CD4-positive, alpha-beta T cell treated with Interleukin-12 subunit alpha and Interleukin-12 subunit beta, for 1 hour (primary cell): ENCODE results near the gene TBX4.
"Not testable (repeated sequence)": the region's sequence is repeated elsewhere in the genome, so short reads cannot be mapped to it uniquely, and the experiment has no call there.

Experiments
- DNase-seq: peaks from one replicate; pipeline ENCODE4 v3.0.0-alpha.2; 2020

Gene TBX4

DNA sequence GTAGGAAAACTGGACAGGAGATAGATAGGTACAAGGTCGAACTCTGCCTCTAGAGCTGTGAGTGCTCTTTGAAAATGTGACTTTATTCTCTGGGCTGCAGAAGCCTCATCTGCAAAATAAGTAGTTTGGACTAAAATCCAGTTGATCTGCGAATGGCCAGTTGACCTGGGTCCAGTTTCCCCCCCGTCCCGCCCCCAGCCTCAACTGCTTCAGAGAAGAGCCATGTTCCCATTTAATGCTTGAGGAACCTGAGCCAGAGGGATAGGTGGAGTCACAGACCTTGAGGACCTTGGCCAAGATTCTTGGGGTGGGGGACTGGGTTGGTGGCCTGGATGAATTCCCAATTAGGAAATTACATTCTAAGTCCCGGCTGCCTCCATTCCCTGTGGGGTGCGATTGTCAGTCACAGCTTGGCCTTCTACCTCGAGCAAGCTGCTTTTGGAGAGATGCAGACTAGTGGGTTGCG lies 38.5 kb upstream of the TBX4 start:
- DNase-seq, result no peak

DNA sequence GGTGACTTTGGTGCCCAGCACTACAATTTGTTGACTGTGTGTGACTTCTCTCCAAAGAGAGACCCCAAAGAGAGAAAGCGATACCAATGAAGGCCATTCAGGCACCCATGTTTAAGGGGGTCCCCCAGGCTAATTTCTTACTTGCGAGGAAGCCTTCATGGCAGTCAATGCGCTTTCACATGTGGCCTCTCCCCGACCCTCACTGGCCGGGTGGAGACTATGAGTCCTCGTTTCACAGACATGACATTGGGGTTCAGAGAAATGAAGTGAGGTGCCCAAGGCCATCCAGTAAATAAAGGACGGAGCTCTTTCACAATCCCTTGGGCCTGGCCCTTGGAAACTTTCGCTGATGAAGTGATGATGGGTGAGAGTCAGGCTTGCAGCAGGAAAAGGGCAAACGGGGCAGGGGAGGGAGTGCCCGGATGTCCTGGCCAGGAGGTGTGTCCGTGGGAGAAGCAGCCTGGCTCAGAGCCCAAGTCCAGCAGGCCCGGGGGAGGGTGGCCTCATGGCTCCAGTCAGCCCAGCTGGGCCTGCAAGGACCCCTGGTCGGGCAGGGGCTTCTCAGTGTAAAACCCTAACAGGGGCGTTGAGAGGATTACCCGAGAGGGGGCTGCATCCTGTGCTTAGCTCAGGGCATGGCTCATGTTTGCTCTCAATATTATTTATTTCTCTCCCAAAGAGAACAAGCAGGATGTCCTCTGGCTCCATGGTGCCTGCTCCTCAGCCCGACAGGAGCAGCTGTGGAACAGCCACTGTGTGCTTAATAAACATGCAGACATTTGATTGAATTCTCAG lies 37.9 kb upstream of the TBX4 start:
- no peak for DNase-seq

DNA sequence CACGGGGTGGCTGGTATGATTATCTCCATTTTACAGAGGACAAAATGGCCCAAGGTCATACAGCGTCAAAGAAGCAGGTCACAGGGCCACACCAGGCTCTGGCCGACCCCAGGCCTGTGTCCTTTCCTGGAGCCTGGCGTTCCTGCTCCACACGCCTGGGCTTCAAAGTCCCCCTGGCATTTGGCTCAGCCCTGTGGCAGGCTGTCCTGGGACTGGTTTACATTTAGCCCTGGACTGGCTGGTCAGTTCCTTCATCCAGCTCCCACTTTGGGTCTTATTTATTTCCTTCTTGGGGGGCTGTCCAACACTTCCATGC lies 37.3 kb upstream of the TBX4 start:
- DNase-seq, result no peak

- no peak for DNase-seq
Observed at GRCh38 chr17:61415374-61416210, 36.6 kb upstream of the TBX4 start.

GRCh38 chr17:61416211-61416539 lies 36.0 kb upstream of the TBX4 start:
- DNase-seq, result no peak

GRCh38 chr17:61416540-61417363 lies 35.5 kb upstream of the TBX4 start:
- DNase-seq, result peak; percentile 58

- DNase-seq, result no peak
Observed at GRCh38 chr17:61418449-61418848, 33.8 kb upstream of the TBX4 start.

- DNase-seq, result no peak
Observed at GRCh38 chr17:61419496-61420046, 32.7 kb upstream of the TBX4 start.

- no peak for DNase-seq
Observed at GRCh38 chr17:61420052-61420451, 32.2 kb upstream of the TBX4 start.

DNA sequence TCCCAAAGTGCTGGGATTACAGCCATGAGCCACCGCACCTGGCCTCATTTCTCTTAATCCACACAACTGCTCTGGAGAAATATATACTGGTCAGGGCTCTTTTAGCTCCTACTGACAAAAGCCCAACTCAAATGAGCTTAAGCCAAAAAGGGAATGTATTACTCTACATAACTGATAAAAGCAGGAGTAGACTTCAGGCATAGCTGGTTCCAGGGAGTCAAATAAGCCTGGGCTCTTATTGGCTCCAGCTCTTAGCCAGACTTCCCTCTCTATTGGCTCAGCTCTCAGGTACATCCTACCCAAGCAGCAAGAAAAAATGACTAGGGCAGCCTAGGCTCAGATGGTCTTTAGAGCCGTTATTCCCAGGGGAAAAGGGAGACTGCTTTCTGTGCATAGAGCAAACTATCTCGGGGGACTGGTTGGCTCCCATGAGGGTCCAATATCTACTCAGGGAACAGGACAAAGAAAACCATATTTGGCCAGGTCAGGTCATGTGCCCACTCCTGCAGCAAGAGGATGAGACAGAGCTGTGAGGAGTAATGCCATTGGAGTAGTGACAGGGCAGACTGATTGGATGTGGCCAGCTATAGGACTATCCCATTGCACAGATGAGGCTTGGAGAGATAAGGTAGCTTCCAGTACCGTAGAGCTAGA lies 31.4 kb upstream of the TBX4 start:
- no peak for DNase-seq

GRCh38 chr17:61421460-61421859 lies 30.8 kb upstream of the TBX4 start:
- DNase-seq, result no peak

- no peak for DNase-seq
Observed at GRCh38 chr17:61422116-61422799, 30.0 kb upstream of the TBX4 start.

DNA sequence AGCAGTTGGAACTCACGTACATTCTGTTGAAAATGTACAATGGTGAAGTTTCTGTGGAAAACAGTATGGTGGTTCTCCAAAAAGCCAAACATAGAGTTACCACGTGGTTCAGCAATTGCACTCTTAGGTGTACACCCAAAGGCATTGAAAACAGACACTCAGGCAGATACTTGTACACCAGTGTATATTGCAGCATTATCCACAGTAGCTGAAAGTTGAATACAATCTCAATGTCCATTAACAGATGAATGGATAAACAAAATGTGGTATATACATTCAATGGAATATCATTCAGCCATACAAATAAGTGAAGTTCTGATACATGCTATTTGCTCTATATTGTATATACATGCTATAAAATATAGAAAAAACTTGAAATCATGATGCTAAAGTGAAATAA lies 29.4 kb upstream of the TBX4 start:
- DNase-seq, result no peak

DNA sequence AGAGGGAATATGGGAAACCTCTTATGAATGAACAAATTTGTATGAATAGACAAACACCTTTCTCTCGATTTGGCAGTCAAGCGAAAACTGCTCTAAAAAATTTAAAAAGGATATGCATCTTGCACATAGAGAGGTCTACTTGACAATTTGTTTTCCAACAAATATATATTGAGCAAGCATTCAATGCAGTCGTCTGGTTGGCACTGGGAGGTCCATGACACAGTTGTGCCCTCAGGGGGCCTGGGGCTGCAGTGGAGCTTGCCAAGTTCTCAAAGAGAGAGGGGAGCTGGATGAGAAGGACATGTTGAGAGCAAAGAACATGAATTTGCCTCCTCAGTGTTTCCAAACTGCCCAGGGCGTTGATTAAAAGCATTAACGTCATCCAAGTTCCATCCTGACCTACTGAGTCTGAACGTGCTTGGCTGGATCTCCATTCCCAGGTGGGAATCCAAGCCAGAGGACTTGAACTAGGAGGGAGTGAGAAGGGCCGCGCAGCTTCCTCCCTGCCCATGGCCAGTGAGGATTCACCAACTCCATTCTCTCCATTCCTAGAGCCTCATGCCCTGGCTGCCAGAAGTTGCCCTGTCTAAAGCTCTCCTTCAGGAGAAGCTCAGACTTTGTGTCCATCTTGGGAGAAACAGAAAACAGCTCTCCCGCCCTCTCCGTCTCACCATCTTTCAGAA lies 28.1 kb upstream of the TBX4 start:
- DNase-seq, result no peak

DNA sequence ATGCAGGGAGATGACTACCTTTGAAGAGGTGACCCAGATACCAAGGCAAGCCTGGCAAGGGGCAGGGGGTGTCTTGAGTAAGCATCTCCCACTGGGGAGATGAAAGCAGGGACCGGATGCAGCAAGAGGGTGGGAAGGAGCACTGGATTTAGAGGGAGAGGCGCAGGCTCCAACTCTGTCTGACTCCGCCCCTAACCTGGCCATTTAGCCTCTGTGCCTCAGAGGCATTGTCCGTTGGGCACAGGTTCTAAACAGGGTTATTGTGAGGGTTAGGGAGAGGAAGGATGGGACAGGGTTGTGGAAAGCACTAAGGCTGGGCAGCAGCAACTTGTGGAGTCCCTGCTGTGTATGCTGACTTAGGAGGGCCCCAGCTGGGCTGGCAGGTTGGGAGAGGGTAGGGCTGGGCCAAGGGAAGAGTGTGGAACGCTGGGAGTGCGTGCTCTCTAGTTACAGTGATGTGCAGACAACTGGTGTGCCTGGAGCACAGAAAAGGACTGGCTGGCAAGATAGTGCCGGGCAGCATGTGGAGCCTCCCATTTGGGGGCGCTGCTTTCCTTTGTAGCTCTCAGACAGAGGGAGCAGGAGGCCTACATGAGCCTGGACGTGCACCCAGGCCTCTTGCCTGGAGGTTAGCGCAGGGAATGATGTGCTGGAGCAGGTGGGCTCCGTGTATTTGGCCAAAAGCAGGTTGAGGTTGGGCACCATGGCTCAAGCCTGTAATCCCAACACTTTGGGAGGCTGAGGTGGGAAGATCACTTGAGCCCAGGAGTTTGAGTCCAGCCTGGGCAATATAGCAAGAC lies 26.3 kb upstream of the TBX4 start:
- DNase-seq, result no peak

DNA sequence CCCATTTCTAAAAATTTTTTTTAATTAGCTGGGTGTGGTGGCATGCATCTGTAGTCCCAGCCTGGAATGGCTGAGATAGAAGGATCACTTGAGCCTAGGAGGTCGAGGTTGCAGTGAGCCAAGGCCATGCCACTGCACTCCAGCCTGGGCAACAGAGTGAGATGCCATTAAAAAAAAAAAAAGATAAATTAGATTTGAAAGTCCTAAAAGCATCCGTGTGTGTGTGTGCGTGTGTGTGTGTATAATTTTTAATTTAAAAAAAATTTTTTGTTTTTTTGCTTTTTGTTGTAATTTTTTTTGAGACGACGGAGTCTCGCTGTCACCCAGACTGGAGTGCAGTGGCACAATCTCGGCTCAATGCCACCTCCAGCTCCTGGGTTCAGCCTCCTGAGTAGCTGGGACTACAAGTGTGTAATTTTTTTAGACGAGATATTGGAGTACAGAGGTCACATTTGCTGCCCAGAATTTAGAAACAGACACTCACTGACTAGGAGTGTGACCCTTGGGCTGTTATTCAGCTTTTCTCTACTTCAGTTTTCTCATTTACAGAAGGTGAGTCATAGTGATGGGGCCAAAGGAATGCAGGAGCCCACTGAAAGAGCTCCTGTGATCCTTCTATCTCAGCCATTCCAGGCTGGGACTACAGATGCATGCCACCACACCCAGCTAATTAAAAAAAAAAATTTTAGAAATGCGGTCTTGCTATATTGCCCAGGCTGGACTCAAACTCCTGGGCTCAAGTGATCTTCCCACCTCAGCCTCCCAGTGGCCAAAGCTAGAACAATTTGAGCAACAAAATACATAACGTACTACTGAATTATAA lies 25.5 kb upstream of the TBX4 start:
- DNase-seq, result no peak

DNA sequence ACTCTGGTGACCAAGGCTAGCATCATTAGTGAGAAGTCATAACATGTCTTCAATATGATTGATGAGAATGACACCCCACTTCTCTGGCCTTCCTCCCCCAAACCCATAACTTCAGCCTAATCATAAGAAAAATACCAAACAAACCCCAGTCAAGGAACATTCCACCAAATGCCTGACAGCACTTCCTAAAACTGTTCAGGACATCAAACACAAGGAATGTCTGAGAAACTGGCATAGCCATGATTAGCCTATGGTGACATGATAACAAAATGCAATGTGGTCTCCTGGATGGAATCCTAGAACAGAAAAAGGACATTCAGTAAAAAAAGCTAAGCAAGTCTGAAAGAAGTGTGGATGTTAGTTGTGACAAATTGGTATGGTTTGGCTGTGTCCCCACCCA lies 24.7 kb upstream of the TBX4 start:
- DNase-seq, result no peak

- no peak for DNase-seq
Observed at GRCh38 chr17:61429274-61429673, 22.9 kb upstream of the TBX4 start.

DNA sequence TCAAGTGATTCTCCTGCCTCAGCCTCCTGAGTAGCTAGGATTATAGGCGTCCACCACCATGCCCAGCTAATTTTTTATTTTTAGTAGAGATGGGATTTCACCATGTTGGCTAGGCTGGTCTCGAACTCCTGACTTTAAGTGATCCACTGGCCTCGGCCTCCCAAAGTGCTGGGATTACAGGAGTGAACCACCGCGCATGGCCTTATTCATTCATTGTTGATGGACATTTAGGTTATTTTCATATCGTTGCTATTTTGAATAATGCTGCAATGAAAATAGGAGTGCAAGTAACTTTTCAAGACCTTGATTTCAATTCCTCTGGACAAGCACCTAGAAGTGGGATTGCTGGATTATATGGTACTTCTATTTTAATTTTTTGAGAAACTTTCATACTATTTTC lies 22.4 kb upstream of the TBX4 start:
- DNase-seq, result not testable (repeated sequence)
